NCI-H1436 (cell line): ENCODE measurements around the gene PLPPR1.
"Not testable (repeated sequence)": the region's sequence is repeated elsewhere in the genome, so short reads cannot be mapped to it uniquely, and the experiment has no call there.

Source experiments
- DNase-seq: peaks from one replicate; lab custom pipeline; 2025; lab: John Stamatoyannopoulos, UW

Gene PLPPR1

DNA sequence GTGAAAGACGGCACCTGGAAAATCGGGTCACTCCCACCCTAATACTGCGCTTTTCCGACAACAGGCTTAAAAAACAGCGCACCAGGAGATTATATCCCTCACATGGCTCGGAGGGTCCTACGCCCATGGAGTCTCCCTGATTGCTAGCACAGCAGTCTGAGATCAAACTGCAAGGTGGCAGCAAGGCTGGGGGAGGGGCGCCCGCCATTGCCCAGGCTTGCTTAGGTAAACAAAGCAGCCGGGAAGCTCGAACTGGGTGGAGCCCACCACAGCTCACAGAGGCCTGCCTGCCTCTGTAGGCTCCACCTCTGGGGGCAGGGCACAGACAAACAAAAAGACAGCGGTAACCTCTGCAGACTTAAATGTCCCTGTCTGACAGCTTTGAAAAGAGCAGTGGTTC, 262.5 kb downstream of the PLPPR1 start:
- DNase-seq: not testable (repeated sequence)

DNA sequence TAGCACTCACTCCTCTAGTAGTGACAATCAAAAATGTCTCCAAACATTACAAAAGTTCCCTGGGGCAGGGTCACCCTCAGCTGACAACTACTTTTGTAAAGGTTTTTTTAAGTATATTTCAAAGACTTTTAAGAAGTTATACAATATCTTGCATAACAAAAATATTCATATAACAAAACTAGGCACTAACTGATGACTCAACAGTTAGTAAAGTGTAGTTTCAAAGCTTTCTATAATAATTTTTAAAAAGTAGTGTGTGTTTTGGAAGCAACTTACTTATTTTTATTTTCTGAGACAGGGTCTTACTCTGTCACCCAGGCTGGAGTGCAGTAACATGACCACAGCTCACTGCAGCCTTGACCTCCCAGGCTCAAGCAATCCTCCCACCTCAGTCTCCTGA, 271.4 kb downstream of the PLPPR1 start:
- no peak for DNase-seq

DNA sequence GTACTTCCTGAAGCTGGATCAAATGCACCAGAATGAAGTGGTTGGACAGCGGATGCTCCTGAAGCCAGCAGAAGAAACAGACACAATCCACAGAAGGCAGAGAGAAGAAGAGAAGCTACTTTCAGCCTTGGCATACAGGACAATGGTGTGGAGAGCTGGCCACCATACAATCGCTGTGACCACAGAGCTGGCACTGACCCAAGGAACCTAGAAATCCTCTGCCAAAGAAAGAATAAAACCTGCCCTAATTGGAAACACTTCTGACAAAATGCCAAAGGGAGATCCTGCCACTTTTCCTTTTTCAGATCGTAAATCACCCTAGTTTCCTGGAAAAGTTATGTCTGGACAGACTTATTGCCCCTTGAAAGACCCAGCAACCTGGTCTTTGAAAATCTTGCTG, 278.5 kb downstream of the PLPPR1 start:
- no peak for DNase-seq

DNA sequence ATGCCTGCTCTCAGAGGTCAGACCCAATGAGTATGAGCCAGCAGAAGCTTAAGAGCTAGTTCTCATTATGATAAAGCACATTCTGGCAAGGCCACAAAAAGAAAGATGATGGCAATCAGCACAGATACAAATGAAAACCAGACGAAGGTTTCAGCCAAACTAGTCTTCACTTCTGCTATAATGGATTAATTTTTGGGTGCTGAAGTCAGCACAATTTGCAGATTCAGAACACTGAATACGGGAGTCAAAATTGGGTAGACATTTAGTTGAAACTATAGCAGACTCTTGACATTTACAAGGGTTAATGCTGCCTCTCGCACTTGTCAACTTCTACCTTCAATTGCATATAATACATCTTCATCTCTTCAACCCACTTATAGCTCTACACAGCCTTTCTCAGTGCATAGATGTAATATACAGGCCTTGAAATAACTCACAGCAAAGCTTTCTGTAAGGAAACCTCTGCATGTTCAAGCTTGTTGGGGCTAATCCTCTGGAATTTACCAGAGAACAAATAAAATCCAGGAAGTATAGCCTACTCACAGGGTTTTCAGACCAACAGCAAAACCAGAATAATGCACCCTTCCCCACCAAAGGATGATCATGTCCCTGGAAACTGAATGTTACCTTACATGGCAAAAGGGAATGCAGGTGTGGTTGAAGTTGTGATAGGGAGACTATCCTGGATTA, 279.1 kb downstream of the PLPPR1 start:
- no peak for DNase-seq

DNA sequence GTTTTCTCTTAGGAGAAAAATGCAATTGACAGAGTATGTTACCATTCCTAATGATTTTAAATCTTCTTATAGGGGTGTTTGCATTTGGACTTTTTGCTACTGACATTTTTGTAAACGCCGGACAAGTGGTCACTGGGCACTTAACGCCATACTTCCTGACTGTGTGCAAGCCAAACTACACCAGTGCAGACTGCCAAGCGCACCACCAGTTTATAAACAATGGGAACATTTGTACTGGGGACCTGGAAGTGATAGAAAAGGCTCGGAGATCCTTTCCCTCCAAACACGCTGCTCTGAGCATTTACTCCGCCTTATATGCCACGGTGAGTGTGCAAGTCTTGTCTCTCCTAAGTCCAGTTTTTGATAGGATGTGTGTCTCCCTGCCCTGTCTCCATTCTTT, 280.6 kb downstream of the PLPPR1 start:
- no peak for DNase-seq

DNA sequence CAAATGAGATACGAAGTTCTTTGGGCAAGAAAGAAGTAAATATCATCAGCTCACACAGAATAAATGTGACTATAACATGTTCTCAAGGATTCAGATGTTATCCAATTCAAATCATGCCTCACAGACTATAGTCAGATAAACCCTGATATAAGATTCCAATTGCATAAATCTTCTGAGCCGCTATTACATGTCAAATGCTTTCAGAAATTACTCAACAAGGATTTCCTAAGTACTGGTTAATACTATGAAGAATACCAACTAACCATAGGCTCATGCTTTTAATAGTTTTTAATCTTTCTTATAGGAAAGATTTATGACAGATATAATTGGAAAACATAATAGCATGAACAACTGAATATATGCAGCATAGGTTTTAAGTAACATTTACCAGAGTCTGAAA, 282.7 kb downstream of the PLPPR1 start:
- no peak for DNase-seq

DNA sequence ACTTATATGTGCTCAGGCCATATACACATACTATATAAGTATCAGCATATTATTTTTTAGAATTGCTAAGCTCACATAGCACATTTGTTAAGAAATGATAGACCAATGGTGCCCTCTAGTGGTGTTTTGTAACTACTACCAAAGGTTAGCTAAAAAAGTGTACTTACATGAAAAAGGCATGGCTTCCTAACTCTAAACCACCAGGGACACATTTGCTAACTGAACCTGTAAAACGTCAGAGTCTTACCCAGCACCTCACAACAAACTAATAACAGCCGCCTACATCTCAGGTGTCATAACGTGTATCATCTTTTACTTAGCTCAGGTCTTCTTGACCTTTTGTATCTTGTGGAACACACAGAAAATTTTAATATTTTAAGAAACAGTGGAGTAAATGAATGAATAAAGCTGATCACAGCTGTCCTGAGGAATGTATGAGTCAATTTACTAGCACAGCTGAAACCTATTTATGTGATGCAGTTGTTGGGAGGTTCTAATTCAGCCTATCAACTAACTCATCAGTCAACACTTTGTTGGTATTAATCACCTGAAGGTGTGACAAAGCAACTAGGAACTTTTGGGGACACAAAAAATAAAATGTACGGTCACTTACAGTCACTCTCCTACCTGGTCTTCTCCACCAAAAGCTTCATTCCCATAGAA, 283.4 kb downstream of the PLPPR1 start:
- DNase-seq: peak; percentile 84

DNA sequence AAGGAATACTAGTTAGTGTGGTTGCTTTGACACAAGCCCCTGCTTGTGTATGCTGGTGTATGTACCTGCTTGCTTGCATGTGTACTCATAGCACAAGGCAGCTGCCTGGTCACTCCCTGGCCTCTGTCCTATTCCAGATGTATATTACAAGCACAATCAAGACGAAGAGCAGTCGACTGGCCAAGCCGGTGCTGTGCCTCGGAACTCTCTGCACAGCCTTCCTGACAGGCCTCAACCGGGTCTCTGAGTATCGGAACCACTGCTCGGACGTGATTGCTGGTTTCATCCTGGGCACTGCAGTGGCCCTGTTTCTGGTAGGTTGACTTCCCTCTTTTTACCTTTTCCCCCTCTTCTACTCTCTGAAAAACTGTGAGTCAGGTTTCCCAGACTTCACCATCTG, 284.1 kb downstream of the PLPPR1 start:
- DNase-seq: no peak

DNA sequence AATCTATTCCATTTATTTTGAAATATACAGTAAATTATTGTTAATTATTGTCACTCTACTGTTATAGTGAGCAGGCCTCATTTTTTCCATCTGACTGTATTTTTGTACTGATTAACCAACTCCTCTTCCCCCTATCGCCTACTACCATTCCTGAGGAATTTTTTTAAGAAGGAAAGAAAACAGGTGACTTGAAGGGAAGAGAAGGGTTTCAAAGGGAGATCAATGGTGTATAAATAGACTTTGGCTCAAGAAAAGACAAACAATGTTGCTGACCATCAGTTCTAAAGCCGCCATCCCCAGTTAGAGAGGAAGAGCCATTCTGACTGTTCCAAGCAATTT, 286.6 kb downstream of the PLPPR1 start:
- DNase-seq: no peak

DNA sequence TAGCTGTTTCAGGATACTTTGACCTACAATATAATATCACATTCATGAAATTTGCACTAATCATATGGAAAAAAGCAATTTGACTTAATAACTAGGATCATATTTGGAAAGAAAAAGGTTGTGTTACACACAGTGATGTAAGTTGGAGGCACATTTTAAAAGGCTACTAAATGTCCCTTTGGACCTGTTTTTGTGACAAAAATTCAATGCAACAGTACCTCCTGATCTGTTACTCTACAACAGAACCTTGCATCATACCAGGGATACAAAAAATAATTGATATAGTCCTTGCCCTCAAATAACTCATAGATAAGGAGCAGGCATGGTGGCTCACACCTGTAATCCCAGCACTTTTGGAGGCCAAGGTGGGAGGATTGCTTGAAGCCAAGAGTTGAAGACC, 289.2 kb downstream of the PLPPR1 start:
- no peak for DNase-seq

DNA sequence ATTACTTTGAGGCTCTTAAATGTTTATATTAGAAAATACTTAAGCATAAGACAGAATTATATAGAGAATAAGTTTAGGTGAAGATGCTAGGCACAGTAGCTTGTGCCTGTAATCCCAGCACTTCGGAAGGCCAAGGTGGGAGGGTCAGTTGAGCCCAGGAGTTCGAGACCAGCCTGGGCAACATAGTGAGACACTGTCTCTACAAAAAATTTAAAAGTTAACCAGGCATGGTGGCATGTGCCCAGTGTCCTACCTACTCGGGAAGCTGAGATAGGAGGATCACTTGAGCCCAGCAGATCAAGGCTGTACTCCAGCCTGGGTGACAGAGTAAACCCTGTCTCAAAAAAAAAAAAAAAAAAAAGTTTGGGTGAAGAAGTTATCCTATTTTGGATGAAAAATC, 294.6 kb downstream of the PLPPR1 start:
- no peak for DNase-seq

DNA sequence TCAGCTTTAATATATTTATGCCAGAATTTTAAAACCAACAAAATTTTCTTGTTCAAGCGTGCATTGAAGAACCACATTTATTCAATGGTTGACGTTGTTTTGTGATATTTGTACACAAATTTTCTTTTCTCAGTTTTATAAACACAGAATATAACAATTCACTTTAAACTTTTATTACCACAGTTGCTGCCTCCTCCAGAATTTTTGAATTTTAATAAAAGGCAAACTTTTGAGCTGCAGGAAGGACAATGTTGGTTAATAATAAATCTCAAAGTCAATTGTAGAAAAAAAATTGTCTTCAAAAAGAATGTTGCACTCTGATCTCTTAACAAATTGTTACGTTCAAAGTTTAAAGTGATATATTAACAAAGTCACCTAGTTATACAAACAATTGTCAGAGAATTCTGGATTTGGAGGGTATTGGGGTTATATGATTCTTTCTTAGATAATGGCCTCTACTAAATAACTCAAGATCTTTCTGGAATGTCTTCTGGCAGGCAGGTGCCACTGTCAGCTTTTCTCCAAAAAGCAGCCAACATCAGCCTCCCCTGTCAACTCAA, 295.8 kb downstream of the PLPPR1 start:
- DNase-seq: no peak

DNA sequence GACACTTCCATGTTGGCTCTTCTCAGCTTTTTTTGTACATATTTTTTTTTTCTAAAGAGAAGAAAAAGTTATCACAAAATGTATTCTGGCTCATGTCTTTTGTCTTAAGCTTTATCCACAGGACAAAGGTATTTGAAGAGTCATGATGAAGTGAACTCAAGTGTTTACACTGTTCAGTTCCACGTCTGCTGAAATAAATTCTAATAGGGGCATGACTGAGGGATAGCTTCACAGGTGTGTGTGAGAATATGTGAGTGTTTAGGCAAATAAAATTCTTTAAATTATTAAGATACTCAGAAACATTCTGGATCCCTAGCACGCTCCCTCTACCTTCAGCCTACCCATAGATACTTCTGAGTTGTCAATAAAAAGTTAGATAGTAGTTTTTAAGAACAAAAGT, 296.5 kb downstream of the PLPPR1 start:
- no peak for DNase-seq

DNA sequence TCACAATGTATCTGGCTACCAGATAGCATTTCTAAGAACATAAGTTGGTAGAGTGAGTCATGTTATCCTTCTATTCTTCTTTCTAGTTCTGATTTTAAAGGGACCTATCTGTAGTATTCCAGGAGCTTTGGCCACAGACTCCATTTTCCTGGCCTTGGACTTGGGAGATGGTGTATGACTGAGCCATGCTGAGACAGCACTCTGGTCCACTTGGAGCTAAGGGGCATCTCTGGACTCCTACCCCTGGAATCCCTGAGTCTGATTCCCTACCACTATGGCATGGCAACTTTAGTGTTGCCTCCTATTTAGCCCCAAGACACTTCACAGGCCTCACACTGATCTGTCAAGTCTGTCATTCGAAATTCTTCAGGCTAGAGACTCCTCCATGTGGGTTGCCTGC, 297.5 kb downstream of the PLPPR1 start:
- no peak for DNase-seq

DNA sequence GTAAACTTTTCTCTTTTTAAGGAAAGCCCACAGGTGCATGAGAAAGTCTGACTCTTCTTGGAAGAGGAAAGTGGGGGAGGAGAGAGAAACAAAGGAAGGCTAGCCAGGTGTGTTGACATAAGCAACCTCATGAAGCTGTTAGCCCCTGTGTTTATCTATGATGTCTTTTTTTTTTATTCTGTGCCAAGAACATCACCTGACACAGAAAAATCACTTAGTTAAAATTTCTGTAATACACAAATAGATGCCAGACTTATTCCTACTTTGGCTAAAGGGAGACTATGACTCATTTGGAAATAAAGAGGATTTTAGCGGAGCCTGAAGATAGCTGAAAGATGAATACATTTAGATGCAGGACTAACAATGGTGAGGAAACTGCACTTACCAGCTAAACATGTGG, 298.0 kb downstream of the PLPPR1 start:
- peak; percentile 19 for DNase-seq

DNA sequence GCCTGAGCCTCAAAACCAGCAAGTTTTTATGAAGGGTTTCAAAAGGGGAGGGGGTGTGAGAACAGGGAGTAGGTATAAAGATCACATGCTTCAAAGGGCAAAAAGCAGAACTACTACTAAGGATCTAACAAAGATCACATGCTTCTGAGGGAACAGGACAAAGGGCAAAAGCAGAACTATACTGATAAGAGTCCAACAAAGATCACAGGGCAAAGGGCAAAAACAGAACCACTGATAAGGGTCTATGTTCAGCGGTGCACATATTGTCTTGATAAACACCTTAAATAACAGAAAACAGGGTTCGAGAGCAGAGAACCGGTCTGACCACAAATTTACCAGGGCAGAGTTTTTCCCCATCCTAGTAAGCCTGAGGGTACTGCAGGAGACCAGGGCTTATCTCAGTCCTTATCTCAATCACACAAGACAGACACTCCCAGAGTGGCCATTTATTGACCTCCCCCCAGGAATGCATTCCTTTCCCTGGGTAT, 298.9 kb downstream of the PLPPR1 start:
- DNase-seq: not testable (repeated sequence)

DNA sequence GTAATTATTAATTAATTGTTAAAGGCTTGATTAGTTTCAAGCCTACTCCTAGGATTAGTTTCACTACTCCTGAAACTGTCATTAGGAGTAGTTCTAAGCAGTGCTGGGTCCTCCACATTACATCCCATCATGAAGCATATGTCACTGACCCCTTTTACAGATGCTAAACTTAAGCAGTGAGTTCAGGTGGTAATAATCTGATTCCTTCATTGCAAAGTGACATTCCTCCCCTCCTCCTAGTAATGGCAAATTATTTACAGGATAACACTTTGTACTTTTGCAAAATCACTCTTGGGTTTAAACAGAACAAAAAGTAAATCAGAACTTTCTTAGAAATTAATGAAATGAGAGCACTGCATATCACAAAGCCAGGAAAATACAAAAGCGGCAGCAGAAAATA, 303.8 kb downstream of the PLPPR1 start:
- DNase-seq: no peak

DNA sequence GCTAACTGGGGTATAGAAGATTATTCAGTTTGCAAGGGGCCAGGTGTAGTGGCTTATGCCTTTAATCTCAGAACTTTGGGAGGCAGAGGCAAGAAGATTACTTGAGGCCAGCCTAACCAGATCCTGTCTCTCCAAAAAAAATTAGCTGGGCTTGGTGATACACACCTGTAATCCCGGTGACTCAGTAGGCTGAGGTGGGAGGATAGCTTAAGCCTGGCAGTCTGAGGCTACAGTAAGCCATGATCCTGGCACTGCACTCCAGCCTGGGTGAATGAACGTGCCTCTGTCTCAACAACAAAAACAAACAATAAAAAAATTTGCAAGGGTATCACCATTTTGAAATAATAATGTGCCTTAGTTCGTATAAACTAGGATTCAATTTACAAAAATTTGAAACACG, 305.0 kb downstream of the PLPPR1 start:
- DNase-seq: no peak

DNA sequence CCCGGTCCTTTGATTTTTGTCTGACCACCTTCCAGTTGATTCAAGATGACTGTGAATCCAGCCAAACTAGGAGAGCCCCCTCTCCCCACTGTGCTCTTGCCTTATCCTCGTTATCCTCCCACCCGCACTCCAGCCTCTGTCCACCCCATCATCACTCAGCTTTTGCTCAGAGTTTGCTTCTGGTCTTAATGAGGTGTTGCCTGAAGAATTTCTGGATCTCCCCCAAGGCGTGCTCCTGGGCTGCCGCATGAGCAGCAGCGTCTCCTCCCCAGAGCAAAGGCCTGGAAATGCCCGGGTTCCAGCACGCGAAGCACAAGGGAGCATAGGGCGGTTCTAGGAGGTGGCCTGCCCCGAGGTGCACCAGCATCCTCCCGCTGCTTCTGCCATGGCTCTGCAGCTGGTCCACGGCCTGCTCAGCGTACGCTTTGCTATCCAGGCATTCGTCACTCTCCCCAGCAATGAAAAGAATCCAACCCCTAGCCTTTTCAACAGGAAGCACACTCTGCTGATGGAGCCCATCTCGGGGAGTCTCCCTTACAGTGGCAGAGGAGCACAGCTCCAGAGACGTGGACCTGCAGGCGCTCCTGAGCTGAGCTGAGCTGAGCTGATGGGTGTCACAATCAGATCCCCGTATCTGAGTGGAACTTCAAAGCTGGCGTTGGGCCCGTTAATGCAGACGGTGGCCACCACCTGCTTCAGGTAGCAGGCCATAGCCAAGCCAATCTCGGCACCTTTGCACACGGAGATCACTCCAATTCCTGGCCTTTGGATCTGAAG, 305.6 kb downstream of the PLPPR1 start:
- DNase-seq: no peak

DNA sequence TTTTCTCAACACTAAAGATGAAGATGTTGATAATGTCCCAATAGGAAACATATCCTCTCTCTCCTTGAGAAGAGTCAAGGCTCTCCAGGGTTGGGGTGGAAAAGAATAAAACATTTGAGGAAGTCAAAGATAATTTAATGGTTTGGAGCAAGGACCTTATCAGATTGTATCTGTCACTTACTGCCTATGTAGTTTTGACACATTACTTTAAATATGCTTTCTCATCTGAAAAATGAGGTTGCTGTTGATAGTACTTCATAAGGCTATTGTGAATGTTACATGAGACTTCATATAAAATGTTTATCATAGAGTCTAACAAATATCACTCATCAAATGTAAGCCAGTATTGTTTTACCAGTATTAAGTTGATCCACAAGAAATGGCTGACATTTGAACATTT, 307.6 kb downstream of the PLPPR1 start:
- DNase-seq: no peak

DNA sequence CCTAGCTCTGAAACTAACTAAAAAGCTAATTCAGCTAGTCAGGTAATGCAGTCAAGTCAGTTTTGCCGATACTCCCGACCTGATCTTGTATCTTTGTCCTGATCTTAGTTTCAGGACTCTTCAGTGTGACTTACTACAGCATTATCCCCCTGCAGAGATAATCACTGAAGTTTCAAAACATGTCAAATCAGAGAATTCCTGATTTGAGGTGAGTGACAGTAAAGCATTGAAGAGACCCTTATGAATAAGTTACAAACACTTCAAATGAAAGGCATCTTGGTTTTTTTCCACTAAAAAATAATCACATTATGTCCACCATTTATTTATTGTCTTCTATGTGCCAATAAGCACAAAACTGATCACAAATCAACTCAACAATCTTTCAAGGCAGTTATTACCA, 308.7 kb downstream of the PLPPR1 start:
- DNase-seq: no peak

DNA sequence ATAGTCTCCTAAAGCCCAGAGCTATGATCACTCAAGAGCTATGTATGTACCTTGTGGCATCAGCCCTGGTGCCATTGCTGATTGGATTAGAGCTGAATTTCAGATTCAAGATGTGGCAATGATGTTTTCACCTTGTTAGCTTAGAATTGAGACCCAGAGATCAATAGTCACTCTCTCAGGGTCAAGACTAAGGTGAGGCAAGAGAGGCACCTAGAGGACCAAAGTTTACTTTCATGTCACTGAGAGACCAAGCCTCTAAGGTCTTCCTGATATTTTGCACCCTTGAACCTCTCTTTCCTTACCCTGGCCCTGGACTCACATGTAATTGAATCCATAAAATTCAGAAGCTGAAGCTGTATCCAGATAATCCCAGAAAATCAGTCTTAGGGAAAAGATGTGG, 313.4 kb downstream of the PLPPR1 start:
- DNase-seq: no peak

DNA sequence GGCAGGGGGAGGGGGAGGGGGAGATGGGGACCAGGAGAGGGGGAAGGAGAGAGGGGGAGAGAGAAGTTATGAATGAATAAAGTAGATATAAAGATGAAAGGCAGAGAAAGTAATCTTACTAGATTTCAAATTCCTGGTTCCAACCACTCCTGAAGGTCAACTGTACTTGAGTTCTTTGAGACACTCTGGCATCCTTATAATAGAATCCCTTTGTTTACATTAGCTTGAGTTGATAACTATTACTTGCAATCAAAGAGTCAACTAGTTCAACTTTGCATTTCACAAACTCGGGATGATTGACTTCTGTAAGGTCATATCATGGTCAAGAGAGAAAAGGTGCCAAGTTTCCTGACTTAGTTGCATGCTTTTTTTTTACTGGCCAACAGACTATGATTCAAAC, 314.1 kb downstream of the PLPPR1 start:
- no peak for DNase-seq
